GM19193 (cell line): ENCODE measurements around the gene IFNAR2.
A peak's percentile ranks its signal among the peaks of the same experiment; 100 is the strongest.

Source experiments
- POLR2A ChIP-seq: IDR thresholded peaks from 4 replicates; pipeline ENCODE4 v1.6.1; 2011; ENCODE audit not compliant: insufficient read depth, insufficient read length; ENCODE audit errors: extremely low read depth

Gene IFNAR2

DNA sequence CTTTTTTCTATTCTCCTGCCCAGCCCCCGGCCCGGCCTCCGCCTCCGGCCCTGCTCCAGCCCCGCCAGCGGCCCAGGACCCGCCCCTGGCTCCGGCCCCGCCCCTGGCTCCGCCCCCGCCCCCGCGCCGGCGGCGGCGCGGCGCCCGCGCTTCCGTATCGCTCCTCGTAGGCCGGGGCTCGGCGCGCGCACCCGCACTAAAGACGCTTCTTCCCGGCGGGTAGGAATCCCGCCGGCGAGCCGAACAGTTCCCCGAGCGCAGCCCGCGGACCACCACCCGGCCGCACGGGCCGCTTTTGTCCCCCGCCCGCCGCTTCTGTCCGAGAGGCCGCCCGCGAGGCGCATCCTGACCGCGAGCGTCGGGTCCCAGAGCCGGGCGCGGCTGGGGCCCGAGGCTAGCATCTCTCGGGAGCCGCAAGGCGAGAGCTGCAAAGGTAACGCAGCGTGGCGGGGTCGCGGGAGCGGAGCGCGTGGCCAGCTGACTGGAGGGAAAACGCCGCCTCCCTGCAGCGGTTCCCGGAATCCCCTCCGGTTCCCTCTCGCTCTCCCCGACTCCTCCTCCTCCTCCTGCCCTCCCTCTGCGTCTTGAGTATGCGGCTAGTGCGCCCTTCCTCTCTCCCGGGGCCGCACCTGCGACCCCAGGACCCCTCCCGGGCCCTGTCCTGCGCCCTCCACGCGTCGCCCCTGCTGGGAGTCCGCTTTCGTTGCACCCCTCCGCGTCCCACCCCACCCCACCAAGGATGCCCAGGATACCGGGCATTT is at the start of gene IFNAR2:
TSS of gene IFNAR2 (plus strand) at position 155 of the 761 bp plus-strand sequence. CDS start 11,985 bp downstream, outside the sequence.
- peak; percentile 66 for TF ChIP-seq POLR2A

GRCh38 chr21:33185852-33186251 is 43.9 kb upstream of the IFNAR2 start:
- TF ChIP-seq POLR2A: no peak

DNA sequence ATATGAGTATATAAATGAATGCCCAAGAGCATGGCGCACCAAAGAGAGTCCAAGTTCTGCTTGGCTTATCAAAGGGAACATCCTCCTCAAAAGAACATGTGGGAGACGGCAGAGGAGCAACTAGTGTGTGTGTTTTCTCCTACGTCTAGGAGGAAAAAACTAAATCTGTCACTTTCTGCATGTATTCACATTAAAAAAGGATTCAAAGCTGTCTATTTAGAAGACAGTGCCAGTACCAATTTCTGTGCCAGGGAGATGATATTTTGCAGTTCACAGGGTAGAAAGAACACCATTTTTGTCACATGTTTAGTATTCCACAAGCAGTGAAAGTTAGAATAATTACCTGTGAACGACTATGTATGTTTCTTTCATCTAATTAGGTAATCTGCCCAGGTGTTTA is 42.5 kb upstream of the IFNAR2 start:
- no peak for TF ChIP-seq POLR2A

GRCh38 chr21:33189237-33189636 is 40.5 kb upstream of the IFNAR2 start:
- TF ChIP-seq POLR2A: no peak

- TF ChIP-seq POLR2A: no peak
These were observed 39.9 kb upstream of the IFNAR2 start for GRCh38 chr21:33189824-33190223.

DNA sequence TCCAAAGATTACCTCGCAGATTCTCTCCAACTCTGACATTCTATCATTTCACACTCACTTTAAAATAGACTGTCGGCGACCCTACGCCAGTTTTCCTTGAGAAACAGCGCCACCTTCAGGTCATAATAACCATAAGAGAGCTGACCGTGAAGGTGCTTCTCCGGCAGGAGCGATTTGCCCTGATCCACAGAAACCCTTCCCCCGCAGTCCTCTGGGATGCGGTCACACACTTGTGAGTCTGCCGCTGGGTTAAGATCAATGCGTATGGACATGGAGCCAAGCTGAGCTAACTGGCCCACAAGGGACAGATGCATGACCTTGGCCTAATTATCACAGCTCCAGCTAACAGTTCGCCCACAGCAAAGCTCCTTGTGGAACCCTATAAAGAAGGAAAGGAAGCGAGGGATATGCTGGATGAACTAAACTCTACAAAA is 32.8 kb upstream of the IFNAR2 start:
- TF ChIP-seq POLR2A: no peak

DNA sequence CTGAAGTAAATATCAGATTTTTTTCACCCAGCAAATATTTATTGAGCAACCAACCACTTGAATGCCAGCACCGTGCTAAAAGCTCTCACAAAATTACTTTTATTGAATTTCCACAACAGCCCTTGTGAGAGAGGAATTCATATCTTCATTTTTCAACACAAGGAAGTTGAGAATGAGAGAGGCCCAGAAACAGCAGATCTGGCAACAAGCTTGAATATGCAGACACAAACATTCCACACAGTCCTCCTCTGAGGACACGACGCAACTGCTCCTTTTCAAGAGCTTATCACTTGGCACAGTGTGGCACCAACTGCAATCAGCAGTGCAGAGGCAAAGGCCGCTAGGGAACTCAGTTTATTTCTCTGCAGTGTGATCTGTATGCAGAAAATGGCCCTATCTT is 32.2 kb upstream of the IFNAR2 start:
- no peak for TF ChIP-seq POLR2A

DNA sequence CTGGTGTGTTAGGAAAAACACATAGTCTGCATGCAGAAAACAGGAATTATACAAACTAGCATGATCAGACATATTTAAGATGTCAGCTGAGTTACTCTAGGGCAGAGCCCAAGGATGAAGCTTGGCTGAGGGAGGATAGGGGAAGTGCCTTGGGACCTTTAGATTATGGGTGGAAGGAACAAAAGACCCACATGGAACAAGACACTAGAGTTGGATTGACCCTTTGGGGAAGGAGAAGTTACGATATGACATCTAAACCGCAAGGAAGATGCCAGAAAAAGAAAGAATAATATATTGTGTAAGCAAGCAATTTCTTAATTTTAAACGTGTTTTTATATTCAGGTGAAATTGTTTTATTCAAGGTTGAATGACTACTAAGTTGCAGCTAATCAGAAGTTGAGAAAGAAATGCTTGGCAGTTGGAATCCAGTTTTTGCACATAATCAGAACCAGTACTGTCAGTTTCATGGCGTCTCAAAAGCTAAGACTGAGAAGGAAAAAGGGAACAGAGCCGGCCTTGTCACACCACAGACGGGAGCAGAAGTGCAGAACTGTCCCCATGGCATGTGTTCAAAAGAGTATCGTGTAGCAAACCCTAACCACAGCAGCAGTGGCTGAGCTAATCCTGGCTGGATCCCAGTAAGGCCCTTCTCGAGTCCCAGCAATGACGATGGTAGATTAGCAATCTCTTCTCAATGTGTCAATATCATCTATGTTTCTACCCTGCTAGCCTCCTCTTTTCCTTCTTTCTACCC is 31.2 kb upstream of the IFNAR2 start:
- TF ChIP-seq POLR2A: no peak

GRCh38 chr21:33199100-33199464 is 30.7 kb upstream of the IFNAR2 start:
- TF ChIP-seq POLR2A: no peak

DNA sequence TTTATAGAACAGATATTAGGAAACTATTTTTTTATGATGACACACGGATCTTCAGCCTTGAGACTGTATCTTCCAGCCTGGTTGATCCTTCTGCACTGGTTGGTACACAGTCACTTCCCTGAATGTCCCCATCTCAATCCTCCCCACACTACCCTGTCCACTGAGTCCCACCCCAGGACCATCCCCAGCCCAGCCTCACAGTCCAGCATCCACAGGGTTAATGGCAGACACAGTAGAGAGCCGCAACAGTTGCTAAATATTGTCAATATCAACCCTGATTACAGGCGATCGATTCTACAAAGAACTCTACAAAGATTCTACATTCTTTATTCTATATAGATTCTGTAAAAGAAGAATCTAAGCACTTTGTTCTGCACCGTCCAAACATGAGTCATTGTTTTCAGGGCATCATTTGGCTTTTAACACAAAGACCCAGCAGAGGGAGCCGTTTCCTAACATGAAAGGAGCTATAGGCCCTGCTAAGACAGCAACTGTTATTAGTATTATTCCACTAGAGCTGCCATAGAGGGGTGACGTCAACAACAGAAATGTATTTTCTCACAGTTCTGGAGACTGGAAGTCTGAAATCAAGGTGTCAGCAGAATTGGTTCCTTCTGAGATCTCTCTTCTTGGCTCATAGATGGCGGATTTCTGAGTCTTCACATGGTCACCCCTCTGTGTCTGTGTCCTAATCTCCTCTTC is 30.1 kb upstream of the IFNAR2 start:
- no peak for TF ChIP-seq POLR2A

DNA sequence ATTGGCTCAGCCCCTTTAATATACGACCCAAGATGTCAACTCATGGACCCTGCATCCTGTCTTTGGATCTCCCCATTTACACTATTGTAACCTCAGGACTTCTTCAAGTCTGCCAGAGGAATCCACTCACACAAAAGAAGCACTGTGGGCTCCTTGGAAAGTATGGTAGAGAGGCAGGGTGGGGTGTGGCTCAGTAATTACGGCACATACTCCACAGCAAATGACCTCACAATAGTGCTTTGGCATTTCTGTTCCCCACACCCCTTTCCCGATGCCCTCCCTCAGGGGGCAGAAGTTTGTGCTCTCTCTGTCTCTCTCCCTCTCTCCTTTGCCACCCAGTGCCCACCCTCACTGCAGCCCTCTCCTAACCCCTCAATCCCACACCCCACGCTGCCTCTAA is 27.8 kb upstream of the IFNAR2 start:
- TF ChIP-seq POLR2A: no peak

DNA sequence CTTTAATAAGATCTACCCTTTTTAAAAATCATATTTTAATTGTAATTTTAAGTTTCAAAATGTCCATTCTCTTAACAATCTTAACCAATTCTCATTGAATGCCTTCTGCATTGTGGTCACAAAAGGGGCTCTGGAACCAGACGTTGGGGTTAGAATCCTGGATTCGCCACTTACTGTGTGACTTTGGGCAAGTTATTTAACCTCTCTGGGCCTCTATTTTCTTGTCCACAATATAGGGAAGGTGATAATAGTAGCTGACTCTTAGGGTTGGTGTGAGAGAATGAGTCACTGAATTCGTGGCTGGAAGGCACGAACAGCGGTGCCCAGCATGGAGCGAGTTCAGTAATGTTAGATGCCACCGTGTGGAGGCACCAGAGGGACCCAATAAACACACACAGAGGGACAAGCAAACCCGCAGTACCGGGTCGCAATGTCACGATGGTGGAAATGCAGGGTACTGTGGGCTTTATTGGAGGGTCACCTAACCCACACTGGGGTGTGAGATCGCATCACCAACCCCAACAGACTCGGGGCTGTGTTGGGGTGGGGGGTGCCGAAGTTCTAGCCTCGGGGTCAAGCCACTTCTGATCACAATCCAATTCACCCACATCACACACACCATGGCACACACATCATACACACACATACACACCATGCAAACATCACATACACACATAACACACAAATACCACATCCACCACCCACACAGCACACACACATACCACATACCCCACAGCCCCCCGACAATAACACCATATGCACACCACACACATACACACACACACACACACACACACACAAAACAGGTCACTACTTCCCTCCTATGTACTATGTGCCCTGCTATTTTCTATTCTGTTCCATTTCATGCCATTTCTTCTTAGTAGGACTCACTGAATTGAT is 27.0 kb upstream of the IFNAR2 start:
- no peak for TF ChIP-seq POLR2A

GRCh38 chr21:33203371-33203724 is 26.4 kb upstream of the IFNAR2 start:
- TF ChIP-seq POLR2A: no peak

GRCh38 chr21:33205476-33205875 is 24.3 kb upstream of the IFNAR2 start:
- no peak for TF ChIP-seq POLR2A
